ENCODE data around the gene CDKAL1. TPM values are rescaled to one million over a fixed set of nuclear protein-coding genes. Genes with fewer than 3 reads are reported as not detected.

Gene CDKAL1
- total RNA-seq, 4 donors from 2014 or later, result 24.7 to 32.8 (median 29.8) TPM

- no peak overlapping the region for H3K27ac ChIP-seq
- no peak for DNase-seq
- 95% methylated on average over 3 of the region's 3 CpGs for WGBS, 2 donors
- TF ChIP-seq CTCF (IDR thresholded peaks at IDR 0.05), result no peak
- peaks cover 19 to 32% of the 10 kb centered on the region in 2 donors for H3K4me1 ChIP-seq
- H3K36me3 ChIP-seq, result no peaks in the 10 kb centered on the region
- intact Hi-C loops (cut with DNase I), result no loop called here
- H3K4me3 ChIP-seq (replicated peaks in 1 of 3), result no peak overlapping the region
- H3K9me3 ChIP-seq, result no peaks in the 10 kb centered on the region
- no peaks in the 10 kb centered on the region for H3K27me3 ChIP-seq
Observed at GRCh38 chr6:21107796-21108195, 573.5 kb downstream of the CDKAL1 start.

GRCh38 chr6:21109391-21110178 is 575.3 kb downstream of the CDKAL1 start:
- TF ChIP-seq POLR2A (IDR thresholded peaks at IDR 0.05), result no peak
- TF ChIP-seq CTCF (IDR thresholded peaks at IDR 0.05), result no peak
- intact Hi-C loops (cut with DNase I), result no loop called here
- no peaks in the 10 kb centered on the region for H3K9me3 ChIP-seq
- H3K4me1 ChIP-seq, result peaks cover 7 to 25% of the 10 kb centered on the region in 2 donors
- no peak overlapping the region for H3K4me3 ChIP-seq (replicated peaks in 1 of 3)
- 16 to 20% methylated on average over 5 of the region's 5 CpGs for WGBS, 2 donors
- H3K36me3 ChIP-seq, result no peaks in the 10 kb centered on the region
- no peak for DNase-seq
- no peaks in the 10 kb centered on the region for H3K27me3 ChIP-seq
- no peak overlapping the region for H3K27ac ChIP-seq

GRCh38 chr6:21110684-21111083 is 576.4 kb downstream of the CDKAL1 start:
- H3K27ac ChIP-seq, result no peak overlapping the region
- peaks cover 0 to 27% of the 10 kb centered on the region in 2 donors for H3K4me1 ChIP-seq
- H3K9me3 ChIP-seq, result no peaks in the 10 kb centered on the region
- H3K27me3 ChIP-seq, result no peaks in the 10 kb centered on the region
- intact Hi-C loops (cut with DNase I), result no loop called here
- TF ChIP-seq CTCF (IDR thresholded peaks at IDR 0.05) (no peak), POLR2A (IDR thresholded peaks at IDR 0.05) (no peak)
- no peak overlapping the region for H3K4me3 ChIP-seq (replicated peaks in 1 of 3)
- WGBS, 2 donors, result 92 to 95% methylated on average over 5 of the region's 5 CpGs
- DNase-seq, result no peak
- H3K36me3 ChIP-seq, result no peaks in the 10 kb centered on the region

GRCh38 chr6:21111093-21111725 is 577.0 kb downstream of the CDKAL1 start:
- H3K27me3 ChIP-seq, result no peaks in the 10 kb centered on the region
- H3K9me3 ChIP-seq, result no peaks in the 10 kb centered on the region
- no peak overlapping the region for H3K27ac ChIP-seq
- 66 to 71% methylated on average over 4 of the region's 4 CpGs for WGBS, 2 donors
- intact Hi-C loops (cut with DNase I), result no loop called here
- no peak for TF ChIP-seq CTCF (IDR thresholded peaks at IDR 0.05)
- no peak for TF ChIP-seq POLR2A (IDR thresholded peaks at IDR 0.05)
- DNase-seq, result no peak
- no peaks in the 10 kb centered on the region for H3K36me3 ChIP-seq
- no peak overlapping the region for H3K4me3 ChIP-seq (replicated peaks in 1 of 3)
- H3K4me1 ChIP-seq, result peaks cover 0 to 27% of the 10 kb centered on the region in 2 donors

GRCh38 chr6:21115111-21115510 is 580.9 kb downstream of the CDKAL1 start:
- intact Hi-C loops (cut with DNase I), result no loop called here
- H3K27me3 ChIP-seq, result no peaks in the 10 kb centered on the region
- TF ChIP-seq POLR2A (IDR thresholded peaks at IDR 0.05) (no peak), CTCF (IDR thresholded peaks at IDR 0.05) (no peak)

More at GRCh38 chr6:21115111-21115510, 580.9 kb downstream of the CDKAL1 start:
- Histone ChIP-seq H3K4me3 (replicated peaks in 1 of 3) (no peak overlapping the region), H3K9me3 (no peaks in the 10 kb centered on the region), H3K4me1 (peaks cover 0 to 17% of the 10 kb centered on the region in 2 donors), H3K36me3 (no peaks in the 10 kb centered on the region), H3K27ac (no peak overlapping the region)
- WGBS, 2 donors, result 11 to 16% methylated on average over 2 of the region's 2 CpGs
- DNase-seq, result peak; percentile 17 to 28
